Neural cell (in vitro differentiated cells): ENCODE data around the gene RNF113B. TPM values are rescaled to one million over a fixed set of nuclear protein-coding genes. Genes with fewer than 3 reads are reported as not detected.

ENCODE experiments used
- H2AFZ ChIP-seq: fragments of 200-600, 300-800 bp; sonication (generic), shearing (Covaris generic); 2 replicates; pipeline ENCODE4 v1.6.0; 2014; ENCODE audit warnings: low read depth, mild to moderate bottlenecking, antibody characterized with exemption, low read length, moderate library complexity
- H3F3A ChIP-seq: fragments of 200-600 bp; shearing (Covaris generic); 2 replicates; pipeline ENCODE4 v1.6.1; 2016; ENCODE audit warnings: mild to moderate bottlenecking, moderate library complexity, mixed read lengths, antibody characterized with exemption, low read length; ENCODE audit not compliant: insufficient read depth, poor library complexity, severe bottlenecking
- H3K27ac ChIP-seq: fragments of 200-600, 300-800 bp; sonication (generic), shearing (Covaris generic); 2 replicates; pipeline ENCODE4 v1.5.1; 2014; ENCODE audit warnings: mild to moderate bottlenecking, low read length, moderate library complexity
- H3K27me3 ChIP-seq: fragments of 300-800, 200-600 bp; sonication (generic), shearing (Covaris generic); 2 replicates; pipeline ENCODE4 v1.6.0; 2014; ENCODE audit warnings: mild to moderate bottlenecking, low read depth, low read length, moderate library complexity; ENCODE audit not compliant: insufficient read depth
- H3K36me3 ChIP-seq: fragments of 300-800, 200-600 bp; sonication (generic), shearing (Covaris generic); 2 replicates; pipeline ENCODE4 v1.5.1; 2014; ENCODE audit warnings: mild to moderate bottlenecking, antibody characterized with exemption, low read length, moderate library complexity; ENCODE audit not compliant: insufficient read depth
- H3K4me2 ChIP-seq: fragments of 300-800, 200-600 bp; sonication (generic), shearing (Covaris generic); 2 replicates; pipeline ENCODE4 v1.6.0; 2014; ENCODE audit warnings: mild to moderate bottlenecking, low read length
- H3K4me3 ChIP-seq: fragments of 300-800, 200-600 bp; sonication (generic), shearing (Covaris generic); 2 replicates; pipeline ENCODE4 v1.5.1; 2014; ENCODE audit warnings: mild to moderate bottlenecking, low read length, moderate library complexity
- H3K79me2 ChIP-seq: fragments of 200-600 bp; shearing (Covaris generic); replicated peaks from 2 replicates; pipeline ENCODE4 v1.6.0; 2014; ENCODE audit warnings: mild to moderate bottlenecking, low read length, moderate library complexity; ENCODE audit not compliant: insufficient read depth
- H3K9ac ChIP-seq: fragments of 300-800, 200-600 bp; sonication (generic), shearing (Covaris generic); 2 replicates; pipeline ENCODE4 v1.6.1; 2016; ENCODE audit warnings: mild to moderate bottlenecking, low read length, mixed read lengths
- H3K9me2 ChIP-seq: fragments of 200-600 bp; shearing (Covaris generic); 2 replicates; pipeline ENCODE4 v1.6.1; 2016; ENCODE audit warnings: mild to moderate bottlenecking, low read length, mixed read lengths; ENCODE audit not compliant: insufficient read depth
- H3K9me3 ChIP-seq: fragments of 200-600, 300-800 bp; sonication (generic), shearing (Covaris generic); 2 replicates; pipeline ENCODE4 v1.6.1; 2016; ENCODE audit warnings: mild to moderate bottlenecking, mixed run types, low read length, moderate library complexity, mixed read lengths
- H4K20me1 ChIP-seq: fragments of 200-600 bp; shearing (Covaris generic); 2 replicates; pipeline ENCODE4 v1.6.1; 2016; ENCODE audit warnings: mild to moderate bottlenecking, mixed run types; ENCODE audit not compliant: insufficient read depth
- EP300 ChIP-seq: fragments of 450-650 bp; conservative IDR thresholded peaks from 2 replicates; pipeline ENCODE4 v1.6.1; 2014; ENCODE audit warnings: antibody characterized with exemption, mild to moderate bottlenecking, moderate library complexity; ENCODE audit not compliant: poor library complexity, severe bottlenecking
- EZH2 ChIP-seq: fragments of 200-600, 300-800 bp; shearing (Covaris generic), sonication (generic); IDR thresholded peaks from 2 replicates; pipeline ENCODE4 v1.6.1; 2014; ENCODE audit warnings: antibody characterized with exemption, low read length, borderline replicate concordance, mild to moderate bottlenecking; ENCODE audit not compliant: insufficient read depth, poor library complexity, severe bottlenecking
- MXI1 ChIP-seq: fragments of 450-650 bp; conservative IDR thresholded peaks from 2 replicates; pipeline ENCODE4 v1.6.1; 2014; ENCODE audit warnings: antibody characterized with exemption, mild to moderate bottlenecking; ENCODE audit not compliant: poor library complexity, severe bottlenecking
- POLR2AphosphoS5 ChIP-seq: IDR thresholded peaks from 2 replicates; pipeline ENCODE4 v1.6.1; 2012
- RAD21 ChIP-seq: fragments of 450-650 bp; conservative IDR thresholded peaks from 2 replicates; pipeline ENCODE4 v1.6.1; 2014; ENCODE audit warnings: antibody characterized with exemption, mild to moderate bottlenecking, moderate library complexity
- SMC3 ChIP-seq: fragments of 450-650 bp; conservative IDR thresholded peaks from 2 replicates; pipeline ENCODE4 v1.6.1; 2014; ENCODE audit warnings: antibody characterized with exemption, mild to moderate bottlenecking, moderate library complexity; ENCODE audit not compliant: poor library complexity
- TAF1 ChIP-seq: IDR thresholded peaks from 2 replicates; pipeline ENCODE4 v1.6.1; 2012; ENCODE audit warnings: low read depth
- polyA plus RNA-seq: library from polyadenylated mRNA; depleted of rRNA; stranded (reverse); fragments of >200 nt; gene quantifications from 2 replicates; pipeline ENCODE4 v1.2.3, GENCODE V29; 2014
- TF ChIP-seq, protein P1 (sequence below): IDR thresholded peaks from 2 replicates; pipeline ENCODE4 v1.6.1; 2012; ENCODE audit warnings: borderline replicate concordance
- TF ChIP-seq, protein P2 (sequence below): fragments of 450-650 bp; IDR thresholded peaks from 2 replicates; pipeline ENCODE4 v1.5.1; 2014; ENCODE audit warnings: antibody characterized with exemption, mild to moderate bottlenecking, moderate library complexity; ENCODE audit not compliant: poor library complexity, severe bottlenecking

RNF113B gene
- polyA plus RNA-seq, 1 donor from 2014 or later, result not detected

- Histone ChIP-seq H3K9me3 (no peaks in the 10 kb centered on the region), H4K20me1 (no peaks in the 10 kb centered on the region), H3K27me3 (no peaks in the 10 kb centered on the region), H3K4me3 (no peak overlapping the region), H3K4me2 (no peak overlapping the region), H3K9me2 (no peaks in the 10 kb centered on the region), H3K79me2 (peaks cover 72% of the 10 kb centered on the region), H3K27ac (no peak overlapping the region), H3F3A (no peaks in the 10 kb centered on the region), H2AFZ (no peak overlapping the region), H3K9ac (no peak overlapping the region), H3K36me3 (peaks cover 6% of the 10 kb centered on the region)
- no peak for TF ChIP-seq RAD21
- TF ChIP-seq EP300, result no peak
- TF ChIP-seq EZH2, result no peak
- TF ChIP-seq SMC3, result no peak
- TF ChIP-seq MXI1, result no peak
- TF ChIP-seq POLR2AphosphoS5, result no peak
- TF ChIP-seq TAF1, result no peak
- TF ChIP-seq, protein P1, sequence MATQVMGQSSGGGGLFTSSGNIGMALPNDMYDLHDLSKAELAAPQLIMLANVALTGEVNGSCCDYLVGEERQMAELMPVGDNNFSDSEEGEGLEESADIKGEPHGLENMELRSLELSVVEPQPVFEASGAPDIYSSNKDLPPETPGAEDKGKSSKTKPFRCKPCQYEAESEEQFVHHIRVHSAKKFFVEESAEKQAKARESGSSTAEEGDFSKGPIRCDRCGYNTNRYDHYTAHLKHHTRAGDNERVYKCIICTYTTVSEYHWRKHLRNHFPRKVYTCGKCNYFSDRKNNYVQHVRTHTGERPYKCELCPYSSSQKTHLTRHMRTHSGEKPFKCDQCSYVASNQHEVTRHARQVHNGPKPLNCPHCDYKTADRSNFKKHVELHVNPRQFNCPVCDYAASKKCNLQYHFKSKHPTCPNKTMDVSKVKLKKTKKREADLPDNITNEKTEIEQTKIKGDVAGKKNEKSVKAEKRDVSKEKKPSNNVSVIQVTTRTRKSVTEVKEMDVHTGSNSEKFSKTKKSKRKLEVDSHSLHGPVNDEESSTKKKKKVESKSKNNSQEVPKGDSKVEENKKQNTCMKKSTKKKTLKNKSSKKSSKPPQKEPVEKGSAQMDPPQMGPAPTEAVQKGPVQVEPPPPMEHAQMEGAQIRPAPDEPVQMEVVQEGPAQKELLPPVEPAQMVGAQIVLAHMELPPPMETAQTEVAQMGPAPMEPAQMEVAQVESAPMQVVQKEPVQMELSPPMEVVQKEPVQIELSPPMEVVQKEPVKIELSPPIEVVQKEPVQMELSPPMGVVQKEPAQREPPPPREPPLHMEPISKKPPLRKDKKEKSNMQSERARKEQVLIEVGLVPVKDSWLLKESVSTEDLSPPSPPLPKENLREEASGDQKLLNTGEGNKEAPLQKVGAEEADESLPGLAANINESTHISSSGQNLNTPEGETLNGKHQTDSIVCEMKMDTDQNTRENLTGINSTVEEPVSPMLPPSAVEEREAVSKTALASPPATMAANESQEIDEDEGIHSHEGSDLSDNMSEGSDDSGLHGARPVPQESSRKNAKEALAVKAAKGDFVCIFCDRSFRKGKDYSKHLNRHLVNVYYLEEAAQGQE, result no peak
- TF ChIP-seq, protein P2, sequence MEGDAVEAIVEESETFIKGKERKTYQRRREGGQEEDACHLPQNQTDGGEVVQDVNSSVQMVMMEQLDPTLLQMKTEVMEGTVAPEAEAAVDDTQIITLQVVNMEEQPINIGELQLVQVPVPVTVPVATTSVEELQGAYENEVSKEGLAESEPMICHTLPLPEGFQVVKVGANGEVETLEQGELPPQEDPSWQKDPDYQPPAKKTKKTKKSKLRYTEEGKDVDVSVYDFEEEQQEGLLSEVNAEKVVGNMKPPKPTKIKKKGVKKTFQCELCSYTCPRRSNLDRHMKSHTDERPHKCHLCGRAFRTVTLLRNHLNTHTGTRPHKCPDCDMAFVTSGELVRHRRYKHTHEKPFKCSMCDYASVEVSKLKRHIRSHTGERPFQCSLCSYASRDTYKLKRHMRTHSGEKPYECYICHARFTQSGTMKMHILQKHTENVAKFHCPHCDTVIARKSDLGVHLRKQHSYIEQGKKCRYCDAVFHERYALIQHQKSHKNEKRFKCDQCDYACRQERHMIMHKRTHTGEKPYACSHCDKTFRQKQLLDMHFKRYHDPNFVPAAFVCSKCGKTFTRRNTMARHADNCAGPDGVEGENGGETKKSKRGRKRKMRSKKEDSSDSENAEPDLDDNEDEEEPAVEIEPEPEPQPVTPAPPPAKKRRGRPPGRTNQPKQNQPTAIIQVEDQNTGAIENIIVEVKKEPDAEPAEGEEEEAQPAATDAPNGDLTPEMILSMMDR, result no peak
Observed at GRCh38 chr13:98157188-98157587, 19.9 kb downstream of the RNF113B start.

GRCh38 chr13:98156259-98156658, 20.8 kb downstream of the RNF113B start:
- H3K9ac ChIP-seq, result no peak overlapping the region
- peaks cover 6% of the 10 kb centered on the region for H3K36me3 ChIP-seq
- no peaks in the 10 kb centered on the region for H3K9me3 ChIP-seq
- H3K27me3 ChIP-seq, result no peaks in the 10 kb centered on the region
- no peaks in the 10 kb centered on the region for H3F3A ChIP-seq
- H3K4me3 ChIP-seq, result no peak overlapping the region
- peaks cover 72% of the 10 kb centered on the region for H3K79me2 ChIP-seq
- TF ChIP-seq, protein P1, result no peak
- TF ChIP-seq EP300 (no peak), SMC3 (no peak), MXI1 (no peak), EZH2 (no peak), TAF1 (no peak), POLR2AphosphoS5 (no peak)
- TF ChIP-seq, protein P2, result no peak
- H2AFZ ChIP-seq, result no peak overlapping the region
- no peaks in the 10 kb centered on the region for H3K9me2 ChIP-seq
- no peaks in the 10 kb centered on the region for H4K20me1 ChIP-seq
- H3K27ac ChIP-seq, result no peak overlapping the region
- H3K4me2 ChIP-seq, result no peak overlapping the region
